Kasumi-1 (cell line): ENCODE data around the gene LGALS14.

Experiments
- DNase-seq, 2 experiments: peaks; one replicate each; lab custom pipeline; 2025; lab: John Stamatoyannopoulos, UW

The LGALS14 gene

GRCh38 chr19:39746836-39747529 is 42.7 kb downstream of the LGALS14 start:
- no peak for DNase-seq

- DNase-seq: no peak
Measured at GRCh38 chr19:39749981-39750380, 45.7 kb downstream of the LGALS14 start.

GRCh38 chr19:39752390-39752789 is 48.1 kb downstream of the LGALS14 start:
- DNase-seq: no peak

GRCh38 chr19:39752795-39753194 is 48.5 kb downstream of the LGALS14 start:
- no peak for DNase-seq

- DNase-seq: no peak
Measured at GRCh38 chr19:39754544-39754943, 50.3 kb downstream of the LGALS14 start.

GRCh38 chr19:39754971-39755370 is 50.7 kb downstream of the LGALS14 start:
- DNase-seq: no peak
